NCI-H446 treated with DMSO at 0.1 percent for 48 hours (cell line): ENCODE results near the gene MCF2L2.

Source experiments
- DNase-seq: peaks from one replicate; lab custom pipeline; 2025; lab: John Stamatoyannopoulos, UW

Gene MCF2L2

GRCh38 chr3:183163563-183163962 is 264.9 kb downstream of the MCF2L2 start:
- DNase-seq, result no peak

GRCh38 chr3:183161552-183162336 is 266.7 kb downstream of the MCF2L2 start:
- DNase-seq, result no peak

- DNase-seq, result no peak
Observed at GRCh38 chr3:183160616-183161015, 267.8 kb downstream of the MCF2L2 start.

- DNase-seq, result no peak
Observed at GRCh38 chr3:183159333-183159732, 269.1 kb downstream of the MCF2L2 start.

GRCh38 chr3:183158551-183159006 is 269.8 kb downstream of the MCF2L2 start:
- no peak for DNase-seq

GRCh38 chr3:183158113-183158512 is 270.3 kb downstream of the MCF2L2 start:
- DNase-seq, result no peak

- DNase-seq, result no peak
Observed at GRCh38 chr3:183156266-183156665, 272.2 kb downstream of the MCF2L2 start.

- no peak for DNase-seq
Observed at GRCh38 chr3:183155499-183155898, 272.9 kb downstream of the MCF2L2 start.

- DNase-seq, result no peak
Observed at GRCh38 chr3:183153210-183153950, 275.0 kb downstream of the MCF2L2 start.

- no peak for DNase-seq
Observed at GRCh38 chr3:183151821-183152351, 276.5 kb downstream of the MCF2L2 start.

- DNase-seq, result no peak
Observed at GRCh38 chr3:183151086-183151485, 277.3 kb downstream of the MCF2L2 start.

GRCh38 chr3:183149915-183150750 is 278.3 kb downstream of the MCF2L2 start:
- DNase-seq, result no peak

GRCh38 chr3:183148056-183148455 is 280.4 kb downstream of the MCF2L2 start:
- no peak for DNase-seq

GRCh38 chr3:183144363-183144762 is 284.1 kb downstream of the MCF2L2 start:
- DNase-seq, result no peak

- no peak for DNase-seq
Observed at GRCh38 chr3:183142199-183142598, 286.2 kb downstream of the MCF2L2 start.

GRCh38 chr3:183134844-183135243 is 293.6 kb downstream of the MCF2L2 start:
- no peak for DNase-seq

GRCh38 chr3:183132409-183132808 is 296.0 kb downstream of the MCF2L2 start:
- DNase-seq, result no peak

- no peak for DNase-seq
Observed at GRCh38 chr3:183131735-183132134, 296.7 kb downstream of the MCF2L2 start.

- DNase-seq, result no peak
Observed at GRCh38 chr3:183131186-183131725, 297.2 kb downstream of the MCF2L2 start.

- DNase-seq, result no peak
Observed at GRCh38 chr3:183129243-183129642, 299.2 kb downstream of the MCF2L2 start.

- no peak for DNase-seq
Observed at GRCh38 chr3:183128709-183129108, 299.7 kb downstream of the MCF2L2 start.
